ENCODE data around the gene MSANTD4. TPM values are rescaled to one million over a fixed set of nuclear protein-coding genes. Genes with fewer than 3 reads are reported as not detected.
"Not testable (repeated sequence)": the region's sequence is repeated elsewhere in the genome, so short reads cannot be mapped to it uniquely, and the experiment has no call there.

The MSANTD4 gene
- polyA plus RNA-seq, 3 donors, result 1.8 to 2.5 (median 2.1) TPM

DNA sequence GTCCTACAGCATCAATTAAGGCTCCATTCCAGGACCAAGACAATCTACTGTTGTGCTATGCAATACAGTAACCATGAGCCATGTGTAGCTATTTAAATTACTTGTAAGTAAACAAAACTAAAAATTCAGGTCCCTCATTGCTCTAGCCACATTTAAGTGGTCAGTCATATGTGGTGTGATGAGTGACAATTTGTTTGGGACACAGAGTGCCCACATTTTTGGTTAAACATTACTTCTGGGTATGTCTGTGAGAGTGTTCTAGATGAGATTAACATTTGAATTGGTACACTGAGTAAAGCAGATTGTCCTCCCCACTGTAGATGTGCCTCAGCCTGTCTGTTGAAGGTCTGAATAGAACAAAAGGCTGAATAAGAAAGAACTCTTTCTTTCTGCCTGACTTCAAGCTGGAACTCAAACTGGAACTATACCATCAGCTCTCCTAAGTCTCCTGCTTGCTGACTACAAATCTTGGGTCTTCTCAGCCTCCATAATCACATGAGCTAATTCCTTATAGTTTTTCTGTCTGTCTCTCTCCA is 39.3 kb upstream of the MSANTD4 start:
- Histone ChIP-seq H4K20me1 (ENCODE audit: insufficient read depth, low read length) (no peaks in the 10 kb centered on the region), H3K79me2 (ENCODE audit: insufficient read depth, low read length) (no peaks in the 10 kb centered on the region), H3K36me3 (replicated peaks in 1 of 2; ENCODE audit: control insufficient read depth in 1 of 2, insufficient read depth in 2 of 2, low read length in 2 of 2) (no peaks in the 10 kb centered on the region), H3K27me3 (ENCODE audit: control insufficient read depth in 2 of 2, insufficient read depth in 2 of 2, low read length in 2 of 2) (no peaks in the 10 kb centered on the region), H3K4me1 (ENCODE audit: control insufficient read depth in 1 of 2, insufficient read depth in 2 of 2, low read length in 2 of 2) (no peaks in the 10 kb centered on the region), H3K4me3 (replicated peaks in 1 of 3; ENCODE audit: low read depth in 2 of 3, low read length in 3 of 3) (no peak overlapping the region), H3K9me3 (replicated peaks in 1 of 2; ENCODE audit: control insufficient read depth in 1 of 2, insufficient read depth in 1 of 2, low read length in 2 of 2) (peaks cover 0 to 2% of the 10 kb centered on the region in 2 donors), H2AFZ (ENCODE audit: insufficient read depth, low read depth, low read length, poor library complexity, severe bottlenecking) (no peak overlapping the region), H3K9ac (ENCODE audit: insufficient read depth, low read length, poor library complexity, severe bottlenecking) (no peak overlapping the region), H3K27ac (ENCODE audit: low read depth in 1 of 2, low read length in 2 of 2) (no peak overlapping the region), H3K4me2 (replicated peaks; ENCODE audit: extremely low read depth, low read length, poor library complexity, severe bottlenecking) (no peak overlapping the region)
- H3K27ac Mint-ChIP-seq, result peak overlapping the region in 1 of 7 donors; percentile 35
- H3K4me3 Mint-ChIP-seq, result no peak overlapping the region
- H3K36me3 Mint-ChIP-seq, result peaks cover 9 to 10% of the 10 kb centered on the region in 2 donors
- H3K9me3 Mint-ChIP-seq, result peaks cover 4 to 11% (median 7%) of the 10 kb centered on the region in 7 donors
- no peaks in the 10 kb centered on the region for H3K27me3 Mint-ChIP-seq (ENCODE audit: low read depth in 3 of 3)
- TF ChIP-seq, protein P1, sequence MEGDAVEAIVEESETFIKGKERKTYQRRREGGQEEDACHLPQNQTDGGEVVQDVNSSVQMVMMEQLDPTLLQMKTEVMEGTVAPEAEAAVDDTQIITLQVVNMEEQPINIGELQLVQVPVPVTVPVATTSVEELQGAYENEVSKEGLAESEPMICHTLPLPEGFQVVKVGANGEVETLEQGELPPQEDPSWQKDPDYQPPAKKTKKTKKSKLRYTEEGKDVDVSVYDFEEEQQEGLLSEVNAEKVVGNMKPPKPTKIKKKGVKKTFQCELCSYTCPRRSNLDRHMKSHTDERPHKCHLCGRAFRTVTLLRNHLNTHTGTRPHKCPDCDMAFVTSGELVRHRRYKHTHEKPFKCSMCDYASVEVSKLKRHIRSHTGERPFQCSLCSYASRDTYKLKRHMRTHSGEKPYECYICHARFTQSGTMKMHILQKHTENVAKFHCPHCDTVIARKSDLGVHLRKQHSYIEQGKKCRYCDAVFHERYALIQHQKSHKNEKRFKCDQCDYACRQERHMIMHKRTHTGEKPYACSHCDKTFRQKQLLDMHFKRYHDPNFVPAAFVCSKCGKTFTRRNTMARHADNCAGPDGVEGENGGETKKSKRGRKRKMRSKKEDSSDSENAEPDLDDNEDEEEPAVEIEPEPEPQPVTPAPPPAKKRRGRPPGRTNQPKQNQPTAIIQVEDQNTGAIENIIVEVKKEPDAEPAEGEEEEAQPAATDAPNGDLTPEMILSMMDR (IDR thresholded peaks at IDR 0.05), result no peak
- DNase-seq, result no peak
- intact Hi-C loops (cut with micrococcal nuclease), result no loop called here
- H3K4me1 Mint-ChIP-seq, result no peaks in the 10 kb centered on the region

DNA sequence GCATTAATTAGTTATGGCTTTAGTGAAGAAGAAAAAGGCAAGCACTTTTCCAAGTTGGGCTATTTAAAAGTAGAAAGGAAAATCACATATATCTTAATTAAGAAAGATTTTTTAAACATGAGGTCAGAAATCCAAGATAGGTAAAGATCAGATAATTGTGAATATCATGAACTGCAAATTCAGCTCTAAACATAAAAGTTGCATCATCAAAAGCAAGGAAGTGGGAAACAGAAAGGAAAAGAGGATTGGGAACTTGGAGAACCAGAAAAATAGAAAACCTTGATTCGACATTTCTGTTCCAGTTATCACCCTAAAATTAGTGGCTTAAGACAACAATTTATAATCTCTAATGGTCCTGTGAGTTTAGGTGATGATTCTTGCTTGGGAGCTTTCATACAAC is 37.6 kb upstream of the MSANTD4 start:
- no peak overlapping the region for H3K9ac ChIP-seq (ENCODE audit: insufficient read depth, low read length, poor library complexity, severe bottlenecking)
- H3K4me2 ChIP-seq (replicated peaks; ENCODE audit: extremely low read depth, low read length, poor library complexity, severe bottlenecking), result no peak overlapping the region
- intact Hi-C loops (cut with micrococcal nuclease), result no loop called here
- no peak overlapping the region for H3K27ac Mint-ChIP-seq
- H3K79me2 ChIP-seq (ENCODE audit: insufficient read depth, low read length), result no peaks in the 10 kb centered on the region
- H3K36me3 Mint-ChIP-seq, result peaks cover 9 to 11% of the 10 kb centered on the region in 2 donors
- no peak for DNase-seq
- no CpG with 5 or more reads among the region's 1 CpG for WGBS (ENCODE audit: insufficient coverage)
- no peaks in the 10 kb centered on the region for H3K27me3 Mint-ChIP-seq (ENCODE audit: low read depth in 3 of 3)
- H3K4me3 Mint-ChIP-seq, result no peak overlapping the region
- H3K36me3 ChIP-seq (replicated peaks in 1 of 2; ENCODE audit: control insufficient read depth in 1 of 2, insufficient read depth in 2 of 2, low read length in 2 of 2), result no peaks in the 10 kb centered on the region
- no peak overlapping the region for H3K27ac ChIP-seq (ENCODE audit: low read depth in 1 of 2, low read length in 2 of 2)
- H3K4me1 Mint-ChIP-seq, result no peaks in the 10 kb centered on the region
- no peaks in the 10 kb centered on the region for H3K27me3 ChIP-seq (ENCODE audit: control insufficient read depth in 2 of 2, insufficient read depth in 2 of 2, low read length in 2 of 2)
- H4K20me1 ChIP-seq (ENCODE audit: insufficient read depth, low read length), result no peaks in the 10 kb centered on the region
- no peak overlapping the region for H2AFZ ChIP-seq (ENCODE audit: insufficient read depth, low read depth, low read length, poor library complexity, severe bottlenecking)
- no peaks in the 10 kb centered on the region for H3K4me1 ChIP-seq (ENCODE audit: control insufficient read depth in 1 of 2, insufficient read depth in 2 of 2, low read length in 2 of 2)
- no peak overlapping the region for H3K4me3 ChIP-seq (replicated peaks in 1 of 3; ENCODE audit: low read depth in 2 of 3, low read length in 3 of 3)
- peaks cover 0 to 2% of the 10 kb centered on the region in 2 donors for H3K9me3 ChIP-seq (replicated peaks in 1 of 2; ENCODE audit: control insufficient read depth in 1 of 2, insufficient read depth in 1 of 2, low read length in 2 of 2)
- H3K9me3 Mint-ChIP-seq, result peaks cover 3 to 11% (median 6%) of the 10 kb centered on the region in 7 donors
- TF ChIP-seq, protein P1 (IDR thresholded peaks at IDR 0.05), result no peak

DNA sequence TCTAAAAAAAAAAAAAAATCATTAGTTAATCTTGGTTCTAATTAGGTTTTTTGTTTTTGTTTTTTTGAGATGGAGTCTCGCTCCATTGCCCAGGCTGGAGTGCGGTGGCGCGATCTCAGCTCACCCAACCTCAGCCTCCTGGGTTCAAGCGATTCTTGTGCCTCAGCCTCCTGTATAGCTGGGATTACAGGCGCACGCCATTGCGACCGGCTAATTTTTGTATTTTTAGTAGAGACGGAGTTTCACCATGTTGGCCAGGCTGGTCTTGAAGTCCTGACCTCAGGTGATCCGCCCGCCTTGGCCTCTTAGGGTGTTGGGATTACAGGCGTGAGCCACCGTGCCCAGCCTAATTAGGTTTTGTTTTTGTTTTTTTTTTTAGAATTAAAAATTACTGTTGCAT is 36.3 kb upstream of the MSANTD4 start:
- H3K4me3 ChIP-seq (replicated peaks in 1 of 3; ENCODE audit: low read depth in 2 of 3, low read length in 3 of 3); H3K4me3 Mint-ChIP-seq; H3K4me1 Mint-ChIP-seq; H3K27ac Mint-ChIP-seq; H3K27ac ChIP-seq (ENCODE audit: low read depth in 1 of 2, low read length in 2 of 2); H3K27me3 Mint-ChIP-seq (ENCODE audit: low read depth in 3 of 3); H3K27me3 ChIP-seq (ENCODE audit: control insufficient read depth in 2 of 2, insufficient read depth in 2 of 2, low read length in 2 of 2); H3K4me1 ChIP-seq (ENCODE audit: control insufficient read depth in 1 of 2, insufficient read depth in 2 of 2, low read length in 2 of 2); intact Hi-C loops (cut with micrococcal nuclease); H3K36me3 ChIP-seq (replicated peaks in 1 of 2; ENCODE audit: control insufficient read depth in 1 of 2, insufficient read depth in 2 of 2, low read length in 2 of 2); H3K4me2 ChIP-seq (replicated peaks; ENCODE audit: extremely low read depth, low read length, poor library complexity, severe bottlenecking); H3K36me3 Mint-ChIP-seq; H3K9me3 ChIP-seq (replicated peaks in 1 of 2; ENCODE audit: control insufficient read depth in 1 of 2, insufficient read depth in 1 of 2, low read length in 2 of 2); H4K20me1 ChIP-seq (ENCODE audit: insufficient read depth, low read length); H3K79me2 ChIP-seq (ENCODE audit: insufficient read depth, low read length); DNase-seq; H2AFZ ChIP-seq (ENCODE audit: insufficient read depth, low read depth, low read length, poor library complexity, severe bottlenecking); H3K9ac ChIP-seq (ENCODE audit: insufficient read depth, low read length, poor library complexity, severe bottlenecking): not testable (repeated sequence)
- WGBS (ENCODE audit: insufficient coverage), result 94% methylated on average over 8 of the region's 14 CpGs
- peaks cover 3 to 11% (median 4%) of the 10 kb centered on the region in 7 donors for H3K9me3 Mint-ChIP-seq
